ENCODE data around the gene TBC1D2.

DNA sequence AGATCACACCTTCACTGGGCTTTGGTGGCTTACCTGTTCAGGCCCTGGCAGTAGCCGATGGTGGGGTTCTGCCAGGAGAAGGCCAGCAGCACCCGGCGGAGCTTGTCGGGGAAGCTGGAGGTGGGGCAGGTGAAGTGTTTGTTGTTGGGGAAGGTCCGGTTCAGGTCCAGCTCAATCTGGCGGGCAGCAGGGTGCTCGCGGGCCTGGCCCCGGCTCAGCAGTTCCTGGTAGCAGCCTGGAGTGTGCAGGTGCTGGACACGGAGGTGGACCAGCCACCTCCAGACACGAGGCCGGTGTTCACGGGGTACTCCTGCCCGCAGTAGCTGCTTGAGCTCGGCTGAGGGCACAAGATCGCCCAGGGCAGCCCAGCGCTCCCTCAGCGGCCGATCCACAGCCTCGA lies 46.8 kb downstream of the TBC1D2 start:
- TF ChIP-seq POLR2AphosphoS5 (IDR thresholded peaks at IDR 0.05; ENCODE audit: low read depth, low read length) (no peak), POLR2A (IDR thresholded peaks at IDR 0.05; ENCODE audit: low read depth, low read length) (no peak), TAF1 (IDR thresholded peaks at IDR 0.05; ENCODE audit: borderline replicate concordance, low read depth, low read length) (no peak)

All from GM12892 (cell line).